OCI-LY3 (cell line): ENCODE measurements around the gene SLCO4A1.

Experiments used
- H2AFZ ChIP-seq: fragments of 200-600, 300-600 bp; shearing (Covaris generic); 2 replicates; pipeline ENCODE4 v1.6.0; 2014; ENCODE audit warnings: antibody characterized with exemption, low read depth, low read length
- H3K27ac ChIP-seq: fragments of 200-600, 300-600 bp; sonication (generic); 2 replicates; pipeline ENCODE4 v1.5.1; 2014; ENCODE audit warnings: mild to moderate bottlenecking, low read length, moderate library complexity, mixed read lengths
- H3K27me3 ChIP-seq: fragments of 200-600, 300-600 bp; sonication (generic); 2 replicates; pipeline ENCODE4 v1.6.1; 2014; ENCODE audit warnings: low read depth, low read length, mixed read lengths
- H3K36me3 ChIP-seq: fragments of 200-600, 300-600 bp; sonication (generic); replicated peaks from 2 replicates; pipeline ENCODE3; 2014; ENCODE audit warnings: low read depth, low read length, mixed read lengths
- H3K4me1 ChIP-seq: fragments of 300-600, 200-600 bp; sonication (generic); 2 replicates; pipeline ENCODE4 v1.6.1; 2014; ENCODE audit warnings: low read length, mixed read lengths
- H3K4me2 ChIP-seq: fragments of 200-600, 300-600 bp; sonication (generic); 2 replicates; pipeline ENCODE4 v1.6.1; 2014; ENCODE audit warnings: low read length, mixed read lengths
- H3K4me3 ChIP-seq: fragments of 300-600, 200-600 bp; sonication (generic); 2 replicates; pipeline ENCODE4 v1.5.1; 2014; ENCODE audit warnings: antibody characterized with exemption, mild to moderate bottlenecking, low read length, moderate library complexity
- H3K79me2 ChIP-seq: fragments of 300-600, 200-600 bp; shearing (Covaris generic); 2 replicates; pipeline ENCODE4 v1.6.1; 2014; ENCODE audit warnings: mild to moderate bottlenecking, low read length, mixed read lengths
- H3K9ac ChIP-seq: fragments of 300-600, 200-600 bp; shearing (Covaris generic); 2 replicates; pipeline ENCODE4 v1.6.0; 2014; ENCODE audit warnings: mild to moderate bottlenecking, low read length, moderate library complexity
- H3K9me3 ChIP-seq: fragments of 200-600, 300-600 bp; shearing (Covaris generic); 2 replicates; pipeline ENCODE4 v1.6.1; 2014; ENCODE audit warnings: low read length, mixed read lengths; ENCODE audit not compliant: insufficient read depth
- H4K20me1 ChIP-seq: fragments of 200-600, 300-600 bp; sonication (generic); 2 replicates; pipeline ENCODE4 v1.6.1; 2016; ENCODE audit warnings: low read length, mixed read lengths; ENCODE audit not compliant: insufficient read depth
- EZH2phosphoT487 ChIP-seq: fragments of 200-600 bp; shearing (Covaris generic); IDR thresholded peaks from 2 replicates; pipeline ENCODE4 v1.6.1; 2018; ENCODE audit warnings: antibody characterized with exemption, mixed run types, low read depth
- TF ChIP-seq, protein P1 (sequence below): fragments of 200-600, 300-600 bp; sonication (generic); IDR thresholded peaks from 2 replicates; pipeline ENCODE4 v1.5.1; 2014; ENCODE audit warnings: antibody characterized with exemption, low read length, low read depth

Gene SLCO4A1

DNA sequence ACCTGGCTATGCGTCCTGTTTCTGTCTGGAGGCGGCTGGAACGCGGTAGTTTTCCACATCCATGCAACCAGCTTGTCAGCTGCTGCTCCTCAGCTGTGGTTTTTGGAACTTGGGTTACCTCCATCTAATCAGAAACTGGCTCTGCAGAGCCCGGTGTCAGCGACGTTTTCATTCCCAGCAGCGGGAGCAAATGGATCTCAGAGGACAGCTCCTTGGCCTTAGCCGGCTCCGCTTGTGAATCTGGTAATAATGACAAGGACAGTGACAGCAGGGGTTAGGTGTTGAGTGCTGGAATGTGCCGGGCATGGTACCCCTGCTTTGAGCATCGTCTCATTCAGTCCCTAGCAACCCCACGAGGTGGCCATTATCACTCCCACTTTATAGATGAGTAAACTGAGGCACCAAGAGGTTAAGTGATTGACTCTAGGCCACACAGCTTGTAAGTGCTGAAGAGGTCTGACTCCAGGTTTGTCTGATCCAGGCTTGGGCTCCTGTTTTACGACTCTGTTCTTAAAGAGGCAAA, 1.3 kb downstream of the SLCO4A1 start:
- no peak for TF ChIP-seq EZH2phosphoT487
- TF ChIP-seq, protein P1, sequence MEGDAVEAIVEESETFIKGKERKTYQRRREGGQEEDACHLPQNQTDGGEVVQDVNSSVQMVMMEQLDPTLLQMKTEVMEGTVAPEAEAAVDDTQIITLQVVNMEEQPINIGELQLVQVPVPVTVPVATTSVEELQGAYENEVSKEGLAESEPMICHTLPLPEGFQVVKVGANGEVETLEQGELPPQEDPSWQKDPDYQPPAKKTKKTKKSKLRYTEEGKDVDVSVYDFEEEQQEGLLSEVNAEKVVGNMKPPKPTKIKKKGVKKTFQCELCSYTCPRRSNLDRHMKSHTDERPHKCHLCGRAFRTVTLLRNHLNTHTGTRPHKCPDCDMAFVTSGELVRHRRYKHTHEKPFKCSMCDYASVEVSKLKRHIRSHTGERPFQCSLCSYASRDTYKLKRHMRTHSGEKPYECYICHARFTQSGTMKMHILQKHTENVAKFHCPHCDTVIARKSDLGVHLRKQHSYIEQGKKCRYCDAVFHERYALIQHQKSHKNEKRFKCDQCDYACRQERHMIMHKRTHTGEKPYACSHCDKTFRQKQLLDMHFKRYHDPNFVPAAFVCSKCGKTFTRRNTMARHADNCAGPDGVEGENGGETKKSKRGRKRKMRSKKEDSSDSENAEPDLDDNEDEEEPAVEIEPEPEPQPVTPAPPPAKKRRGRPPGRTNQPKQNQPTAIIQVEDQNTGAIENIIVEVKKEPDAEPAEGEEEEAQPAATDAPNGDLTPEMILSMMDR: no peak
- Histone ChIP-seq H2AFZ (no peak overlapping the region), H3K9ac (peak overlapping the region; percentile 77), H3K4me2 (peak overlapping the region; percentile 88), H3K4me3 (peak overlapping the region; percentile 89), H3K36me3 (peaks cover 6% of the 10 kb centered on the region), H3K27ac (no peak overlapping the region), H3K9me3 (no peaks in the 10 kb centered on the region), H4K20me1 (peaks cover 55% of the 10 kb centered on the region), H3K79me2 (peaks cover 61% of the 10 kb centered on the region), H3K27me3 (peaks cover 7% of the 10 kb centered on the region; the same call in 1 of the 2 replicates), H3K4me1 (peaks cover 34% of the 10 kb centered on the region)

DNA sequence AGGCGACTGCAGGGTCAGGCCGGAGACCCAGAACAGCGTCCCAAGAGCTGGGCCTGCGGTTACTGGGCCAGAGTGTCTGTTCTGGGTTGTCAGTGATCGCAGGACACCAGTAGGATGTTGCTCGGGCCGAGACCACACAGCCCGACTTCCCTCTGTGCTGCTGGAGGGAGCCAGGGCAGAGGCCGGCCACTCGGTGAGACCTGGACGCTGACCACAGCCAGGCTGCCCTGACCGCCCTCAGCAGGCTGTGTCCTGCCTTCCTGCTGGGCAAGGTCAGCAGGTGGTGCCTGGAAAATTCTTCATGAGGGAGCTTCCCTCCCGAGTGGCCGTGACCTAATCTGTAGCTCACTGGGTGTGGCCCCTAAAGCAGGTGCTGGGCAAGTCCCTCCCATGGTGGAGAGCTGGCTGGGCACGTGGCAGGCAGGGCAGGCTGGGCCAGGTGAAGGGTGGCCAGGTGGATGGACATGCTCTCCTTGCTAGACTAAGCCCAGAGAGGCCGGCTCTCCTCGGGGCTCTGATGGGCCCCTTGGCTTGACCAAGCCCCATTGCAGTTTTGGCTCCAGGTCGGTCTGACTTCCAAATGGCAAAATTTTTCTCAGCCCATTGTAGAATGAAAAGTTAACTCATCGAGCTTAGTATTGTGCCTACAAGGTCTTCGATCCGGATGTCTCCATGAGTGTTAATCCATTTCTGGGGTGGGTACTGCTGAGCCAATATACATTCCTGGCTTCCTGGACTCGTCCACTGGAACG, 1.9 kb downstream of the SLCO4A1 start:
- no peak overlapping the region for H3K27ac ChIP-seq
- peak overlapping the region; percentile 88 for H3K4me2 ChIP-seq
- H3K79me2 ChIP-seq: peaks cover 67% of the 10 kb centered on the region

DNA sequence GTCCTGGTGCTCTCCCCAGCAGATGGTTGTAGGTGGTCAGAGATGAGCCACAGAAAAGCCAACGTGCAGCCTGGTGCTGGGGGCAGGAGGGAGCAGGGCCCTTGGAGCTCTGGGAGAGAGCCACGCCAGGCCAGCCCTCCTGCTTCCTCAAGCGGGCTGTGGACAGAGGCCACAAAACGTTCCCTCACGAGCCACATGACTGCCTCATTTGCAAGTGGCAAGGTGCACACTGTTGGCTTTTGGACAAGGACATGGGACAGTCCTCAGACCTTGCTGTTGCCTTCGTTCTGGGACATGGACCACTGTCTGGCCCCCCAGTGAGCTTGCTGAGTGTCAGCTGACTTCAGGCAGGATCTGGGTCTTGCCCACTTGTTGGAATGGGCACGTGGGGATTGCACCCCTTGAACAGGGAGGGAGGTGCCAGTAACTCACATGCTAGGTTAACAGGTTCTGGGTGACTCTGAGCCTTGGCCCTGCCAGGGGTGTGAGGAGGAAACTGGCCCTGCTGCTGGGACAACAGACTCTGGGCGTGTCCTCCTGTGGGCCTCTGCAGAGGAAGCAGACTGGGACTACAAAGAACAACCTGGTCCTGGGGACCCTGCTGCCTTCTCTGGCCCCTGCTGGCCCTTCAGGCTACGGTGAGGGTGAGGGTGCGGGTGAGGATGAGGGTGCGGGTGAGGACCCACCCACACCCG, 2.6 kb downstream of the SLCO4A1 start:
- Histone ChIP-seq H3K4me2 (no peak overlapping the region), H3K4me1 (peaks cover 34% of the 10 kb centered on the region), H3K27me3 (no peaks in the 10 kb centered on the region), H3K9ac (no peak overlapping the region), H3K4me3 (no peak overlapping the region), H3K36me3 (peaks cover 12% of the 10 kb centered on the region), H4K20me1 (peaks cover 69% of the 10 kb centered on the region), H3K79me2 (peaks cover 75% of the 10 kb centered on the region), H3K27ac (no peak overlapping the region), H3K9me3 (no peaks in the 10 kb centered on the region), H2AFZ (no peak overlapping the region)
- TF ChIP-seq, protein P1: no peak
- TF ChIP-seq EZH2phosphoT487: no peak

More for the DNA sequence above, 1.9 kb downstream of the SLCO4A1 start:
- no peaks in the 10 kb centered on the region for H3K9me3 ChIP-seq
- H3K36me3 ChIP-seq: peaks cover 10% of the 10 kb centered on the region
- H3K4me3 ChIP-seq: peak overlapping the region; percentile 89; the same call in 1 of the 2 replicates
- H2AFZ ChIP-seq: no peak overlapping the region
- no peak overlapping the region for H3K9ac ChIP-seq
- TF ChIP-seq, protein P1: no peak
- no peak for TF ChIP-seq EZH2phosphoT487
- peaks cover 3% of the 10 kb centered on the region; the same call in 1 of the 2 replicates for H3K27me3 ChIP-seq
- peaks cover 34% of the 10 kb centered on the region for H3K4me1 ChIP-seq
- H4K20me1 ChIP-seq: peaks cover 61% of the 10 kb centered on the region

DNA sequence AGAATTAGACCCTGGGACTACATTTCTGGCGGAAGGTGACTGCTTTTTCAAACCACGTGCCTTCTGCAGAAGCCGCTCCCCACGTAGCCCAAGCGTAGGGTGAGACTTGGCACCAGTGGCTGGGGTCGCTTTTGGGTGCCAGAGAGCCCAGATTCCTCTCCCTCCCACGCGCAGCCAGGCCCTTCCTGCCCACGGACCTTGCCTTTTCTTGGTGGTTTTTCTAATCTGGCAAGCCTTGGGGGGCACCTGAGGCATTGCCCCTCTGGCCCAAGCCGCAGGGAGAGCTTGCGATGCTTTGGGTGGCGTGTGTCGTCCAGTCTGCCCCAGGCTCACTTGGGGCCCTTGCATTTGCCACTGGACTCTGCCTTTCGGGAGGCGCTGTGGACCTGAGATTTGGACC, 3.3 kb downstream of the SLCO4A1 start:
- no peak overlapping the region for H3K4me2 ChIP-seq
- TF ChIP-seq, protein P1: no peak
- TF ChIP-seq EZH2phosphoT487: no peak

More for the DNA sequence above, 3.3 kb downstream of the SLCO4A1 start:
- H3K36me3 ChIP-seq: peaks cover 14% of the 10 kb centered on the region
- no peak overlapping the region for H3K9ac ChIP-seq
- H4K20me1 ChIP-seq: peaks cover 75% of the 10 kb centered on the region
- no peak overlapping the region for H3K4me3 ChIP-seq
- H3K4me1 ChIP-seq: peaks cover 34% of the 10 kb centered on the region
- H3K9me3 ChIP-seq: no peaks in the 10 kb centered on the region
- no peak overlapping the region for H2AFZ ChIP-seq
- peaks cover 81% of the 10 kb centered on the region for H3K79me2 ChIP-seq
- H3K27me3 ChIP-seq: no peaks in the 10 kb centered on the region
- no peak overlapping the region for H3K27ac ChIP-seq
